IMR-90 (cell line): Measurements from ENCODE around the gene SLC45A2.

Experiments used
- BHLHE40 ChIP-seq: fragments of 150-350 bp; IDR thresholded peaks from 2 replicates; pipeline ENCODE4 v1.6.1; 2016; ENCODE audit warnings: mild to moderate bottlenecking, low read depth, low read length
- CHD1 ChIP-seq: IDR thresholded peaks from 2 replicates; pipeline ENCODE4 v1.6.1; 2012; ENCODE audit warnings: low read depth, low read length, improper control_type of control experiment
- FOS ChIP-seq: fragments of 150-350 bp; IDR thresholded peaks from 2 replicates; pipeline ENCODE4 v1.6.1; 2016; ENCODE audit warnings: low read depth, low read length
- MAZ ChIP-seq: IDR thresholded peaks from 2 replicates; pipeline ENCODE4 v1.6.1; 2012; ENCODE audit warnings: low read depth, mild to moderate bottlenecking, low read length, improper control_type of control experiment, moderate library complexity, borderline replicate concordance
- MXI1 ChIP-seq: IDR thresholded peaks from 2 replicates; pipeline ENCODE4 v1.6.1; 2012; ENCODE audit warnings: low read depth, mild to moderate bottlenecking, low read length, moderate library complexity, borderline replicate concordance
- NFE2L2 ChIP-seq: fragments of 150-350 bp; IDR thresholded peaks from 2 replicates; pipeline ENCODE4 v1.6.1; 2016; ENCODE audit warnings: low read depth, mild to moderate bottlenecking, low read length
- POLR2A ChIP-seq: IDR thresholded peaks from 2 replicates; pipeline ENCODE4 v1.6.1; 2012; ENCODE audit warnings: mild to moderate bottlenecking, low read depth, low read length
- RAD21 ChIP-seq: IDR thresholded peaks from 2 replicates; pipeline ENCODE4 v1.6.1; 2012; ENCODE audit warnings: low read length, improper control_type of control experiment
- RCOR1 ChIP-seq: IDR thresholded peaks from 2 replicates; pipeline ENCODE4 v1.6.1; 2012; ENCODE audit warnings: mild to moderate bottlenecking, low read length, improper control_type of control experiment; ENCODE audit not compliant: insufficient replicate concordance
- RFX5 ChIP-seq: IDR thresholded peaks from 2 replicates; pipeline ENCODE4 v1.8.0; 2012; ENCODE audit warnings: low read depth, mild to moderate bottlenecking, low read length, moderate library complexity
- TF ChIP-seq, protein P1 (sequence below): conservative IDR thresholded peaks from 2 replicates; pipeline ENCODE4 v1.5.1; 2012; ENCODE audit warnings: mild to moderate bottlenecking, low read depth, low read length, improper control_type of control experiment
- TF ChIP-seq, protein P2 (sequence below): fragments of 150-350 bp; IDR thresholded peaks from 2 replicates; pipeline ENCODE4 v1.6.1; 2017; ENCODE audit warnings: mild to moderate bottlenecking, antibody characterized with exemption, low read length, low read depth

DNA sequence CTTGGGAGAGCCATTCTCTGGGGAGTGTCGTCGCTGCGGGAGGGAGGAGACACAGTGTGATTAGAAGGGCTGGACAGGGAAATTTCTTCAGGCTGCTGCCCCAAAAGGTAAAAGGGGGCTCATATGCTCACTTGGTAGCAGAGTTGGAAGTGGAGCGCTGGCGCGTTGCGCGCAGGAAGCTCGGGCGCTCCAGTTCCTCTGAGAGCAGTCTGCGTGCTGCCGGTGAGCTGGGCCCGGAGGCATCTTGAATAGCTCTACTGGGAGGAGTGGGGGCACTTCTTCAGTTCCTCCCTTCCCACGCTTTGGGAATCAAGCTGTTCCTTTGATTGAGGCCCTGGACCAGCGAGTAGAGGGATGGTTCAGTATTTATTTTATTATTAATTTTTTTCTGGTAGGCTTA lies 45.6 kb downstream of the SLC45A2 start:
- TF ChIP-seq, protein P1, sequence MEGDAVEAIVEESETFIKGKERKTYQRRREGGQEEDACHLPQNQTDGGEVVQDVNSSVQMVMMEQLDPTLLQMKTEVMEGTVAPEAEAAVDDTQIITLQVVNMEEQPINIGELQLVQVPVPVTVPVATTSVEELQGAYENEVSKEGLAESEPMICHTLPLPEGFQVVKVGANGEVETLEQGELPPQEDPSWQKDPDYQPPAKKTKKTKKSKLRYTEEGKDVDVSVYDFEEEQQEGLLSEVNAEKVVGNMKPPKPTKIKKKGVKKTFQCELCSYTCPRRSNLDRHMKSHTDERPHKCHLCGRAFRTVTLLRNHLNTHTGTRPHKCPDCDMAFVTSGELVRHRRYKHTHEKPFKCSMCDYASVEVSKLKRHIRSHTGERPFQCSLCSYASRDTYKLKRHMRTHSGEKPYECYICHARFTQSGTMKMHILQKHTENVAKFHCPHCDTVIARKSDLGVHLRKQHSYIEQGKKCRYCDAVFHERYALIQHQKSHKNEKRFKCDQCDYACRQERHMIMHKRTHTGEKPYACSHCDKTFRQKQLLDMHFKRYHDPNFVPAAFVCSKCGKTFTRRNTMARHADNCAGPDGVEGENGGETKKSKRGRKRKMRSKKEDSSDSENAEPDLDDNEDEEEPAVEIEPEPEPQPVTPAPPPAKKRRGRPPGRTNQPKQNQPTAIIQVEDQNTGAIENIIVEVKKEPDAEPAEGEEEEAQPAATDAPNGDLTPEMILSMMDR: no peak
- TF ChIP-seq POLR2A (no peak), MAZ (no peak), RAD21 (no peak), CHD1 (no peak), RFX5 (no peak), BHLHE40 (no peak), FOS (no peak), NFE2L2 (no peak), RCOR1 (no peak), MXI1 (no peak)
- TF ChIP-seq, protein P2, sequence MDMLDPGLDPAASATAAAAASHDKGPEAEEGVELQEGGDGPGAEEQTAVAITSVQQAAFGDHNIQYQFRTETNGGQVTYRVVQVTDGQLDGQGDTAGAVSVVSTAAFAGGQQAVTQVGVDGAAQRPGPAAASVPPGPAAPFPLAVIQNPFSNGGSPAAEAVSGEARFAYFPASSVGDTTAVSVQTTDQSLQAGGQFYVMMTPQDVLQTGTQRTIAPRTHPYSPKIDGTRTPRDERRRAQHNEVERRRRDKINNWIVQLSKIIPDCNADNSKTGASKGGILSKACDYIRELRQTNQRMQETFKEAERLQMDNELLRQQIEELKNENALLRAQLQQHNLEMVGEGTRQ: no peak
